HG03196 (cell line): Measurements from ENCODE around the gene GRM5.
"Not testable (repeated sequence)": the region's sequence is repeated elsewhere in the genome, so short reads cannot be mapped to it uniquely, and the experiment has no call there.

Experiments used
- ATAC-seq: cut with Tn5 transposase; IDR thresholded peaks from one replicate; pipeline ENCODE4 v1.9.1; 2021; ENCODE audit not compliant: unreplicated experiment

Gene GRM5

DNA sequence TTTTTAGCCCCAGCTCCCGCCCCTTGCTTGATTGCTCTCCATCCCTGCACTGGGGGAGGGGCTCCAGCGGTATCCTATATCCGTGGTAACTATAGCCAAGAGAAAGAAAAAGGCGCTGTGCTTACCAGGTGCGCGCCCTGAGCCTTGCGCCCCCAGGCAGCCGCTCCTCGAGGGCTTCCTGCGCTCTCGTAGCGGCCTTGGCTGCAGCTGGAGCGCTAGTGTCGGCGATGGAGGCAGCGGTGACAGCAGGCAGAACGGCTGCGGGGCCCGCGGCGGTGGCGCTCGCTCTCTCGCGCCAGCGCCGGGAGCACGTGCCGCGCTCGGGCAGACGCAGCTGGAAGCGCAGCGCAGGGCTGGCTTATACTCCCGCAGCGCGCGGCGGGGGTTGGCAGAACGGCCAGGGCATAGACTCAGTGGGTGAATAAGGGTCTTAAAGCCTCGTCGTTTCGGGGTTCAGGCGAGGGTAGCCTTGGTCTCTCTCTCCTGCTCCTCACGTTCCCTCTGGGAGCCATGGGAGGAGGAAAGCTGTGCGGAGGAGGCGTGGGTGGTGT, at the start of gene GRM5:
TSS of gene GRM5 (minus strand) at position 332 of the 551 bp plus-strand sequence. CDS start 18,110 bp downstream, outside the sequence.
- ATAC-seq: not testable (repeated sequence)

DNA sequence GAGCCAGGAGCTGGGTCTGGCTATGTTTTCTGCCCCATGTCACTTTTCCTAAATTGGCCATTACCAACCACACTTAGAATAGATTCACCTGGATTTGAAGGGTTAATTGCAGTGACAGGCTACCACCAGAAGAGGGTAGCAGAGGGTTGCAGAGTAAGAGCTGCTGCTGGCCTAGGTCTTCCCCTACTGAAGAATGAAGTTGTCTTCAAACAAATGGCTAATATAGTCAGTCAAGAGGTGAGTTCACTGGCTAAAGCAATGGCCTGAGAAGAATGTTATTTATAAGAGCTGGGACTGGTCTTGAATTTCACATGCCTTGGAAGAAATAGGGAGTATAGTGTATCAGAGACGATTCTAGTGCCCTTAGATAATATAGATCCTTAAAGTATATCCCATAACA, 32.2 kb upstream of the GRM5 start:
- peak; percentile 86 for ATAC-seq

DNA sequence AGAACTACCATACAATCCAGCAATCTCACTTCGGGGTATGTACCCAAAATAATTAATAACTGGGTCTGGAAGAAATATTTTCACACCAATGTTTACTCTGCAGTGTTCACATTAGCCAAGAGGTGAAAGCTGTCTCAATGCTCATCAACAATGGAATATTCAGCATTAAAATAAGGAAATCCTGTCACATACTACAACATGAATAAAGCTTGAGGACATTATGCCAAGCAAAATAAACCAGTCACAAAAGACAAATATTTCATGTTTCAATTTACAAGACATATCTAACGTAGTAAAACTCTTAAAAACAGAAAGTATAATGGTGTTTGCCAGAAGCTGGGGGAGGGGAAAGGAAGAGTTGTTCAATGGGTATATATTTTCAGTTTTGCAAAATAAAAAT, 28.0 kb upstream of the GRM5 start:
- ATAC-seq: not testable (repeated sequence)

DNA sequence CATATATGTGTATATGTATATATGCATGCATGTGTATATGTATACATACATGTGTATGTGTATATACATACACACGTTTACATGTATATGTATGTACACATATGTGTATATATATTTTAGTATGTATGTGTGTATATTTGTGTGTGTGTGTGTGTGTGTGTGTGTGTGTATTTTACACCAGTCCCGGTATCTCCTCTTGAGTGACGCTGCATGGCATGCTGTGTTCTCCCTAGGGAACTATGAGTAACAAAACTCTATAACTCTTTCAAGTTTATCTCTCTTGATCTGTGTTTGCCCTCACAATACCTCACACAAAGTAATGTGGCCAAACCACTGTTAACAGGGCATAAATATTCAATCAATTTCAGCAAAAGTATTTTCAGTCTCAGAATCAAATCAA, 19.2 kb upstream of the GRM5 start:
- ATAC-seq: not testable (repeated sequence)

DNA sequence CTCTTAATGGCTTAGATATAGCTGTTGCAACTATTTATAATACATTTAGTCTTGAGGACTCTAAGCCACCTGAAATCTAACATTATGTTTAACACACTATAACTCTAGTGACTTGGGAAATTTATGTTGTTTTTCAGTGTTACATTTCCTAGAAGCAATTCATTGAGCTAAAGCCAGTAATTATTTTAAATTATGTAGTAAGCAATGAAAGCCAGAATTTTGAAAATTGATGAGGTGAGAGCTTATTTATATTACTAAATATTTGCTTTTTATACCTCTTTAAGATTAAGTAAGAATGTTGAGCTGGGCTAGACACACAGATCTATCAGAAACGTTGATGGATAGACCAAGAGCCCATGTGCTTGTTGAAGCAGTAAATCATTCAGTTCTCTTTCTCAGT, 5.1 kb upstream of the GRM5 start:
- ATAC-seq: not testable (repeated sequence)

DNA sequence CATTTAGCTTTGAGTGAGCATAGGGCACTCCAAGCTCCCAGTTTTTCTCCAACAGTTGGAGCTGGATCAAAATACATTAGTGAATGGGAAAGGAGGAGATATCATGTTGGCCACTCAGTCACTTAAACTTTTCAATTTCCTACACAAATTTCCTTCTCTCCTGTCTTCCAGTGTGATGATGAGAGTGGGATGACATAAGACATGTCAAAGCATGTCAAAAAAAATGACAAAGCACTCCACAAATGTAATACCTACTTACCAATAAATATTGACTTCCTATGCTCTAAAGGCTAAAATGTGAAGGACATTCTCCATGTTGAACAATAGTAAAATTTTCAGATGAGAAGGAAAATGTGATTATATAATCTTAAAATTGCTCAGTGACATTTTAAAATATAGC, 1.5 kb upstream of the GRM5 start:
- no peak for ATAC-seq

DNA sequence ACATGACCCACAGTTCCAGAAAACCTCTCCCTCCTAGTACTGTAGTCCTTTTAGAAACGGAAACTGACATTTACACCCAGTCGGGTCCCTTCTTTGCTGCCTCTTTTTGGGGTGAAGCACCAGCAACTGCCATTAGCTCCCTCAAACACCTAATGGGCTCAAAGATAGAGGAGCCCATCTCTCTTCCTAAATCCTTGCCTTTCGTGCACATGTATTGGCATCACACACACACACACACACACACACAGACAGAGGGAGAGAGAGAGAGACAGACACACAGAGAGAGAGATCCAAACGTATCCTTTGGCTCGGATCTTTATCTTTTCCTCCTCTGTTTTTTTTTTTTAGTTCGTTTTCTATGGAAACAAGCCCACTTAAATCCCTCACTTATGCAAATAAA, 716 bp downstream of the GRM5 start:
- no peak for ATAC-seq

DNA sequence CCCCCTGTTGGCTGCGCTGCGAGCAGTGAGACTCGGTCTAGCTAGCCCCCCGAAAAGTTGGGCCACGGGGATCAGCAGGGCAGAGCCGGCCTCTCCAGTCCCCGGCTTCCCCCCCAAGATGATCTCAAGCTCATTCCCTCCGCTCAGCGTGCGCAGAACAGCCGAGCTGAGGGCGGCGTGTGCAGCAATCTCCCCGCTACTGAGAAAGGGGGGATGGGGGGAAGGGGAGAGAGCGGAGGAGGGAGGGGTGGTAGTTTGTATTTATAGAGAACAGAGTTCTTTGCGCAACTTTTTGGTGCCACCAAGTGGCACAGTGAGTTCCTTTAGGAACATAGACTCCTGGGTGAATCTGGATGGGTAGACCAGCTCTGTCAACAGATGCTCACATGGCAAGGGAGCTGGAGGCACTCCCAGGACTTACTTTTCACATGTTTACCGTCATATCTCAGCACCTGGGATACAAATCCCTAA, 2.3 kb downstream of the GRM5 start:
- ATAC-seq: not testable (repeated sequence)

DNA sequence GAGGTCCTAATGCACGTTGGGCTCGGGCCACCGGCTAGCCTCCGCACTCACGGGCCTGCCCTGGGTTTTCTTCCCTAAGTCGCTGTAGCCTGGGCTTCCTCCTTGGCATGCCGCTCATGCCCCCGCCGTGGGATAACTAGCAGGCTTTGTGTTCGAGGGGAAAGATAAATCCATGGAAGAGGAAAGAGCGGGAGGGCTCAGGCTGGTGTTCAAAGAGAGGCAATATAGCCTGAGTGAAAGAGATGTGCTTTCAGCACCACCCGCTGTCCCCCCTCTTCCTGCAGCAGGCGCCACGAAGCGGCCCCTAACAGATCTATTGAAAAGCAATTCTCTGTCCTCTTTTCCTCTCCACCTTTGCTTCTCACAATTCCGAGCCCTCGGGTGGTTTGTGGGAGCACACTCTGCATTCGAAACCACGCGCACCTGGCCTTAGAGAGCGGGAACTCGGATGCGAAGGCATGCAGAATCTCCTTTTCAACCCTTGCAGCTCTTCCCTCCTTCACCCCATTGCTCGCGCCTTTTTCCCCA, 2.9 kb downstream of the GRM5 start:
- ATAC-seq: not testable (repeated sequence)

DNA sequence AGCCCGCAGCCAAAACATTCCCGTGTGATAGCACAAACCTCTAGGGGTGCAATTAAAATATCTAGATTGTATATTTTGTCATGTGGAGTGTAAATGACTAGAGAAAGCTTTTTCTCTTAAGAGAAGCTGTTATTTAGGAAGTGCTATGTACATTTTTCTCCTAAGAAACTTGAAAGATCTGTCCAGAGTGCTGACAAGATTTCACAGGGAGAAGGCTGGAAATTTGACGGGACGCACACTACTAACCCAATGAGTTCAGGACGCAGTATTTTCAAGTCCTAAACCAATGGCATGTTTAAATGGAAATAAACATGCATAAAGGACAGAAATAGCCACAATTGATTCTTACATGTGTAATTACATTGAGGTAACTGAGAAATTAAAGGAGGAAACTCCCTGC, 3.9 kb downstream of the GRM5 start:
- not testable (repeated sequence) for ATAC-seq

DNA sequence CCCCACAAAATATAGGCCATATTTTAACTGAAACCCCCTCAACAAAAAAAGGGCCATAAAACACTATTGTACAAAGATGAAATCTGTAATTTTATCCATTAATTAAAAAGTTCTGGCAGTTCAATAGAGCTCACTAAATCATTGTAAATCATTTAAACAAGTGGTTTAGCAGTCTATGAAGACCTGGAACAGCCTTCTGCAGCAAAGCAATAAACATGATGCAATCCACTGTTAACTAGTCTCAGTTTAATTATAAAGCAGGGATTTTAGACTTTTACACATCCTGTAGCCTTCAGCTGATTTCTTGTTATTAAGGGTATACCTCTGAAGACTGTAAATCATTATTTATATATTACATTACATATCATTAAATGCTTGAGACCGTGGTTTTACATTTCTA, 8.4 kb downstream of the GRM5 start:
- not testable (repeated sequence) for ATAC-seq

DNA sequence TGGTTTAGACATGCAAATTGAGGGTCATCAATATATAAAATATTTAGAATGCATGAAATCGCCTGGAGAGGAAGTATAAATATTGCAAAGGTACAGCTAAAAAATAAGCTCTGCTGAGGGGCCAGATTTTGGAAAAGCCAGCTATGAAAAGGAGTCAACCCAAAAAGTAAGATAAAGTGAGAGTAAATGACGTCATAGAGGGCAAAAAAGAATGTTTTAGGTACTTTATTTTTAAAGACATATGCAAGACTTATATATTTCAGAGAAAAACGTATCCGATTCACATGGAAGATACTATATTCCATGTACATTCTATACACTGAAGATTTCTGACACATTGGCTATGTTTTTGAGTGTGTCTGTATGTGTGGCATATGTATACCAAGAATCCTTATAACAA, 13.6 kb downstream of the GRM5 start:
- ATAC-seq: no peak

DNA sequence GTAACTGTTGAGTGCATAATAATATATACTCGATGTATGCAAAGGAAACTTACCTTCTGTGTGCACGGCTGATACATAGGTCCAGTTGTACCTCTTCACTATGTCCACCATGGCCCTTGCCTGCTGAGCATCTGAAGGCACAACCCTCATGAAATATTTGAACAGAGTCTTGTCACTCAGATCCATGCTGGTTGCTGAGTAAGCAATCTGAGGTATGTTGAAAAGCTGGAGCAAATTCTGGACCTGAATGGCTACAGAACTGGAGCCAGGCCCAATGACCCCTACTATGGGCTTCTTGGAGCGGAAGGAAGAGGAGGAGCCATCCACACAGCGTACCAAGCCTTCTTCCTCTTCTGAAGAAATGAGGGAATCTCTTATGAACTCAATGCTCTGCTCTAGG, 18.6 kb downstream of the GRM5 start:
- ATAC-seq: not testable (repeated sequence)

DNA sequence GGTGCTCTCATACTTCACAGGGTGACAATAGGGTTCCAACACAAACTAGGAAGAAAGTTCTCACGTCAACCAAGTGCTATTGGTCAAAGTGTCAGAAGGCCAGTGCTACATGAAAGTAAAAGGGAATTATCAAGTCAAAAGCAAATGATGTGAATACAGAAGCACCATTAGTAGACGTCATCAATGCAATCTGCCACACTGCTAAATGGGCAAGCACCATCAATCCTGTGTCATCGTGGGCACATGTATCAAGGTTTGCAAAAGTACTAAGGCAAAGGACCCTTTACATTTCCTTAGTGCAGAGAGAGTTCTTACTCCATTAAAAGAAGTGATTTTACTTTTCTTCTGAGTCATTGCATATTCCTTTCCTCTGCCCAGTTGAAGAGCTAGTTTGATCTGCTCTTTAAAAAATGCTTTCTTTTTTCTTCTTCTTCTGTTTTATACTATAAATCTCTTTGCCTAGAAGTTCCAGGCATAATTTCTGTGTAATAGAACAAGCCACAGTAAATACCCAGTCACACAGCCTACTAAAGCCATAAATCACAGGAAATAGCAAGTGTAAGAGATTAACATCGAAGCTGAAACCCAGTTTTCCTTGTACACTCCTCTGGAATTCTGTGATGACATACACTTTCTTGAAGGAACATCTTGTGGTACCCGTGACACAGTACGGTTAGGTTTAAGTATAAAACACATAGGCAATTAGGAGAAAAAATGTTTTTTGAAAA, 21.8 kb downstream of the GRM5 start:
- not testable (repeated sequence) for ATAC-seq

DNA sequence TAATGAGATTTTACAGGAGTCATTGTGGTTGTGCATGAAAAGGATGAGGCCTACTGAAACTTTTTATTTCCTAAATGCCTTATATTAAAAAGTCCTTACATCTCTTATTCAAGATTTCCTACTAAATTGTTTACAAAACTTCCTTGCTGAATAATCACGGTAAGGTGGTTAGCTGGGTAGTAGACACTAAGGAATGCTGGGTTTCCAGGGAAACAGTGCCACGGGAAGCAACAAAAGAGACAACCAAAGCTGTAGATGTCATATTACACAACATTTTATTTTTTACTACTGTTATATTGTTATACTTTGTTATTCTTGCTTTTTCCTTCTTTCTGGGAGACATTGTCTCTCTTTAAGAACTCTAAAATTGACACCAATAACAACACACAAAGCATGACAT, 36.1 kb downstream of the GRM5 start:
- not testable (repeated sequence) for ATAC-seq

DNA sequence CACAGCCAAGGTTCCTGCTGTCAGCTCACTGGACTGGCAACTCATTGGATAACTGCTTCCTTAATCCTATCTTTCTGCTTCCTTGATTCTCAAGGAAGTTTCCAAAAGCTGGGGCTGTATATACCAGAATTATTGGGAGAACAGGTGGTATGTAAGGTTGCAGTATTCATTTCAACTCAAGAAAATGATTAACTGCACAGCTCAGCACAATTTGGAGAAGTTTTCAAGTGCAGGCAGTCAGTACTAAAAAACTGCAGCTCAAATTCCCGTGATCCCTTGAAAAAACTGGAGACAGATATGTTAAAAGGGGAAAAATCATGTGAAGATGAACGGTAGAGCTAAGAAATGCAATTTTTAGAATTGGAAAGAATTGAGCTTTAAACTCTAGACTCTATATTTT, 44.4 kb downstream of the GRM5 start:
- ATAC-seq: no peak

DNA sequence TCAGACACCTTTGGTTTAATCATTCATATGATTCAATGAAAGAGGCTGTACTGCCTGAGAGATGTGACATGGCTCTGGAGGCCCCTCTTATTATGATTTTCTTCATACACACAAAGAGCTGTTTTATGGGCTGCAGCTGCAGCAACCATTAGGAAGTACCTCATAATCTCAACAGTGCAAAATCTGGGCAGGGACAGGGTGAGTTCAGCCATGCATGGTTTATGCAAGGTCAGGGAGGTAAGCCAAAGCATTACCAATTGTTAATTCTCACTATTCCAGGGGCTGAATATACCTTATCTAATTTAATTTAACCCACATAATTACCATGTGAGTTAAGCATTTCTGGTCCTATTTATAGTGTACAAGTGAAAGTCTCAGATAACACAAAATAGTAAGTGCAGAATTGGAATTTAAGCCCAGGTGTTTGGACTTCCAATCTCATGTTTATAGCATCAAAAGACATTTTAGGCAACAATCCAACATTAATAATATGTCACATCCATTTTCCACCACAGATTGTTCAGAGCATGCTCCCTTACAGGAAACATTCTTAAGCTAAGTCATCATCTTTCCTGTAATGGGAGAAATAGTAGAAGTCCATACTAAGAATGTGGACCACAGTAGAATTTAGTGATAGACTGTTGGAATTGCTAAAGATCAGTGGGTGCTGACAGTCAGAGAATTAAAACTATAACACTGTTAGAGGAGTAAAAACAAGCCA, 45.8 kb downstream of the GRM5 start:
- ATAC-seq: not testable (repeated sequence)

DNA sequence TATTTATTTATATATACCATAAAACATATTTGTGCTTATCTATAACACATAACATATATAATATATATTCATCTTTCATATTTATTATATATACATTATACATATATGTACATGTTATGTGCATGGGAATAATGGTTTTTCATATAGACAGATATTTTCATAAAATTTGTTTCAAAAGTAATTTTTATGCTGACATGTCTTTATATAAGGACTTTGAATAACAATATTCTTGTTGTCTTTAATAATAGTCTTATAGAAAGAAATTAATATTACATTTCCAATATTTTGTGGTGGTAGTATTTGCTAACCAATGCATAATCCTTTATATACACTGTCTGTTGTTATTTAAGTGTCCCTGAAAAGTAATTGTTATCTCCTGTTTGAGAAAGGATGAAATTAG, 49.6 kb downstream of the GRM5 start:
- no peak for ATAC-seq

DNA sequence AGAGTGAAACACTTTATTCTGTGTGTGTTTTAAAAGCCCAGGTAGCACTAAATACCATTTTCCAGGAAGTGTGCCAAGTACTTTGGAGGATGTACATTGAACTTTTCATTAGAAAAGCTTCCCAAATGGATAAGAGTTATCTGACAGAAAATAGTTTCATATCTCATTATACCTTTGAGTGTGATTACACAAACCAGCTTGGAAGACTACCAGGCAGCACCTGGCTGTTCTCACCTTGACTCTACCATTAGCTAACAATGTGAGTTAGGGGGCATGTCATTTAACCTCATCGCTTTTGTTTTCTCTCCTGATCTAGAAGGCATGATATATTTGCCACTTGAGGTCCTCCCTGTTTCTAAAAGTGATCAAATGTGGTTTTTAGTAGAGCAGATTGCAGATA, 50.2 kb downstream of the GRM5 start:
- ATAC-seq: no peak

DNA sequence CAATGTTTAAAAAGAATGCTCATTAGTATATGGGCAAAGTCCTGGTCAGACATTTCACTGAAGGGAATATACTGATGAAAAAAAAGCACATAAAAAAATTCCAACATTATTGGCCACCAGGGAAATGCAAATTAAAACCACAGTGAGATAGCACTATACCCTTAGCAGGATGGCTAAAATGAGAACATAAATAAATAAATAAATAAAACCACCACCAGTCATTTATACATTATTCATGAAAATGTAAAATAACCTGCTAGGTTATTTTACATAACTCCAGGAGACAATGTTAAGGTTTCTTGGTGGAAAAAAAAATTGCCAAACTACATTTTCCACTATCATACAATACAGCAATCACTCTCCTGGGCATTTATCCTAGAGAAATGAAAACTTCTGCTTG, 64.9 kb downstream of the GRM5 start:
- ATAC-seq: not testable (repeated sequence)

DNA sequence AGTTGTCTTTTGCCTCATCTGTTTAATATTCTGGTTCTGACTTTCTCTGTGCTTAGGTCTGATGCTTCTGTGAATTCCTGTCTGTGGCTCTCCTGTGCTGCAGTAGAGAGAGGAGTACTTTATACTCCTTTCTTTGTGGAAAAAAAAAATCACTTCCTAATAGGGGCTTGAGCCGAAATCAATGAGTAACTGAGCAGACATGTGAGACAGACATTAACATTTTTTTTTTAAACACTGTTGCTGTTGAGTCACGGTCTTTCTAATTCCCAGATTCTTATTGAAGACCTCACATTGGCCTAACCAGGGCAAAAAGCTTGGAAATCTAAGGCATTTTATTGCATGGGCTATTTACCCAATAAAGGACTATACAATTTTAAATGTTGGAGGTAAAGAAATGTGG, 86.1 kb downstream of the GRM5 start:
- ATAC-seq: no peak

DNA sequence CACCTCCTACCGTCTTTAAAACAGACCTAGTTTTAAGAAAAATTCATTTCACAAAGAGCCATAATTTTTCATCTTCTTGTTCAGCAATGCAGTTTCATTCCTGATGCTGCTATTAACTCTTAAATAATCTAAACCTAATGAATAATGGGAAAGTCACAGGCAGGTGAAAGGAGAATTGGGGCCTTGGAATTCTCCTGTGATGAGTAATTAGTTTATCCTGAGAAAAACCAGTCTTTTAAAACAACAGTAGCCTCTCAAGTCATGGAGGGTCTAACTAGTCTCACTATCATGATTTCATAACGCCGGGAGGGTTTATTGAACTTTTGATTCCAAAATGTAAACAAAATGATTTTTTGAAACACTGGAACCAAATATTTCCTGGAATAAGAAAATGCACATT, 86.8 kb downstream of the GRM5 start:
- not testable (repeated sequence) for ATAC-seq
